Mesenchymal stem cell (in vitro differentiated cells and primary cell): ENCODE results near the gene SORCS3.

ENCODE experiments used
- DNase-seq: peaks from one replicate; pipeline ENCODE4 v3.0.0-alpha.2; 2013
- H2AFZ ChIP-seq: one replicate; pipeline ENCODE4 v1.6.1; 2013; ENCODE audit warnings: low read depth, mild to moderate bottlenecking, control low read depth, inconsistent platforms, low read length, moderate library complexity
- H2AK5ac ChIP-seq: 2 replicates; pipeline ENCODE4 v1.6.1; 2013; ENCODE audit warnings: low read length, moderate library complexity, mild to moderate bottlenecking, inconsistent platforms; ENCODE audit not compliant: severe bottlenecking
- H2BK120ac ChIP-seq: one replicate; pipeline ENCODE4 v1.6.1; 2013; ENCODE audit warnings: low read depth, mild to moderate bottlenecking, inconsistent platforms, low read length, moderate library complexity
- H2BK12ac ChIP-seq, 2 experiments: one replicate each; pipeline ENCODE4 v1.6.1; 2013; ENCODE audit warnings: inconsistent platforms in 2 of 2, low read length in 2 of 2, mild to moderate bottlenecking in 2 of 2, moderate library complexity in 2 of 2, control low read depth in 1 of 2
- H2BK15ac ChIP-seq: one replicate; pipeline ENCODE4 v1.6.1; 2013; ENCODE audit warnings: mild to moderate bottlenecking, low read depth, inconsistent platforms; ENCODE audit not compliant: poor library complexity, severe bottlenecking
- H2BK5ac ChIP-seq: 2 replicates; pipeline ENCODE4 v1.6.1; 2013; ENCODE audit warnings: low read depth, mild to moderate bottlenecking, low read length, control low read depth, inconsistent platforms; ENCODE audit not compliant: poor library complexity, severe bottlenecking
- H3K14ac ChIP-seq, 2 experiments: one replicate each; pipeline ENCODE4 v1.6.1; 2013; ENCODE audit warnings: inconsistent platforms in 2 of 2, low read length in 2 of 2, control low read depth in 1 of 2, mild to moderate bottlenecking in 1 of 2, moderate library complexity in 1 of 2
- H3K18ac ChIP-seq, 2 experiments: one replicate each; pipeline ENCODE4 v1.6.1; 2013; ENCODE audit warnings: inconsistent platforms in 2 of 2, low read length in 2 of 2, control low read depth in 1 of 2, low read depth in 1 of 2, mild to moderate bottlenecking in 1 of 2
- H3K23ac ChIP-seq, 2 experiments: one replicate each; pipeline ENCODE4 v1.6.1; 2013; ENCODE audit warnings: inconsistent platforms in 2 of 2, low read length in 2 of 2, mild to moderate bottlenecking in 2 of 2, moderate library complexity in 2 of 2, control low read depth in 1 of 2
- H3K27ac ChIP-seq: 2 replicates; pipeline ENCODE4 v1.5.1; 2013; ENCODE audit warnings: mild to moderate bottlenecking, moderate library complexity, low read length, control low read depth, inconsistent platforms; ENCODE audit not compliant: poor library complexity, severe bottlenecking
- H3K27me3 ChIP-seq, 2 experiments: 2 replicates each; pipeline versions ENCODE4 v1.6.1 to v1.7.0; 2013; ENCODE audit warnings: low read length in 2 of 2, mild to moderate bottlenecking in 2 of 2, moderate library complexity in 2 of 2, control low read depth in 1 of 2, inconsistent platforms in 1 of 2; ENCODE audit not compliant: control insufficient read depth in 1 of 2, insufficient read depth in 1 of 2
- H3K36me3 ChIP-seq, 2 experiments: 2 replicates each; pipeline versions ENCODE4 v1.6.1 to v1.7.0; 2013; ENCODE audit warnings: low read length in 2 of 2, control low read depth in 1 of 2, inconsistent platforms in 1 of 2, low read depth in 1 of 2, mild to moderate bottlenecking in 1 of 2; ENCODE audit not compliant: insufficient read depth in 2 of 2, control insufficient read depth in 1 of 2
- H3K4ac ChIP-seq, 2 experiments: one replicate each; pipeline ENCODE4 v1.6.1; 2013; ENCODE audit warnings: inconsistent platforms in 2 of 2, low read length in 2 of 2, mild to moderate bottlenecking in 2 of 2, moderate library complexity in 2 of 2, control low read depth in 1 of 2, low read depth in 1 of 2
- H3K4me1 ChIP-seq: 2 replicates; pipeline ENCODE4 v1.6.1; 2013; ENCODE audit warnings: low read depth, low read length, control low read depth; ENCODE audit not compliant: control insufficient read depth, insufficient read depth
- H3K4me2 ChIP-seq: 2 replicates; pipeline ENCODE4 v1.6.1; 2013; ENCODE audit warnings: low read length, mild to moderate bottlenecking, inconsistent platforms; ENCODE audit not compliant: poor library complexity, severe bottlenecking
- H3K4me3 ChIP-seq, 2 experiments: 2 replicates each; pipeline versions ENCODE4 v1.5.1 to v1.7.0; 2013; ENCODE audit warnings: low read length in 2 of 2, mild to moderate bottlenecking in 2 of 2, control low read depth in 1 of 2, low read depth in 1 of 2; ENCODE audit not compliant: insufficient read depth in 1 of 2
- H3K79me1 ChIP-seq: replicated peaks from 2 replicates; pipeline ENCODE4 v1.6.1; 2013; ENCODE audit warnings: mild to moderate bottlenecking, control low read depth, low read length, inconsistent platforms; ENCODE audit not compliant: poor library complexity, severe bottlenecking
- H3K9ac ChIP-seq: 2 replicates; pipeline ENCODE4 v1.7.0; 2013; ENCODE audit warnings: mild to moderate bottlenecking, low read length, moderate library complexity
- H3K9me3 ChIP-seq: 2 replicates; pipeline ENCODE4 v1.7.0; 2013; ENCODE audit warnings: mild to moderate bottlenecking, low read length; ENCODE audit not compliant: control insufficient read depth
- H4K8ac ChIP-seq: one replicate; pipeline ENCODE4 v1.6.1; 2013; ENCODE audit warnings: inconsistent platforms, mild to moderate bottlenecking, low read length, moderate library complexity
- H4K91ac ChIP-seq: one replicate; pipeline ENCODE4 v1.6.1; 2013; ENCODE audit warnings: mild to moderate bottlenecking, low read length, inconsistent platforms
- WGBS: methylation state at CpG from one replicate; pipeline ENCODE4 v1.1.7; 2013; ENCODE audit warnings: mixed read lengths; 5-methylcytosine and 5-hydroxymethylcytosine counted together

SORCS3 gene

GRCh38 chr10:105073999-105074398 lies 432.9 kb downstream of the SORCS3 start:
- H3K4ac ChIP-seq, result no peak overlapping the region
- H4K8ac ChIP-seq, result no peak overlapping the region
- H4K91ac ChIP-seq, result no peak overlapping the region
- no peak overlapping the region for H2AFZ ChIP-seq
- no peak overlapping the region for H3K18ac ChIP-seq
- no peak overlapping the region for H3K4me2 ChIP-seq
- no peaks in the 10 kb centered on the region for H3K9me3 ChIP-seq
- H2BK15ac ChIP-seq, result no peak overlapping the region
- no peaks in the 10 kb centered on the region for H3K36me3 ChIP-seq
- no peak overlapping the region for H3K4me3 ChIP-seq
- H2BK12ac ChIP-seq, result no peak overlapping the region
- H2AK5ac ChIP-seq, result no peak overlapping the region
- no peak overlapping the region for H2BK120ac ChIP-seq
- no peaks in the 10 kb centered on the region for H3K79me1 ChIP-seq
- H3K4me1 ChIP-seq, result no peaks in the 10 kb centered on the region
- H3K27ac ChIP-seq, result no peak overlapping the region
- no peak overlapping the region for H3K23ac ChIP-seq
- no peak overlapping the region for H3K9ac ChIP-seq
- no peak overlapping the region for H2BK5ac ChIP-seq
- no peak for DNase-seq
- H3K27me3 ChIP-seq, result no peaks in the 10 kb centered on the region
- H3K14ac ChIP-seq, result no peak overlapping the region
- WGBS, result 82% methylated on average over 4 of the region's 4 CpGs

GRCh38 chr10:105075031-105075430 lies 433.9 kb downstream of the SORCS3 start:
- 50% methylated on average over 1 of the region's 1 CpG for WGBS

GRCh38 chr10:105085980-105086379 lies 444.9 kb downstream of the SORCS3 start:
- 45% methylated on average over 1 of the region's 2 CpGs for whole genome bisulfite sequencing
- no peak overlapping the region for H2BK15ac ChIP-seq
- no peak overlapping the region for H3K4ac ChIP-seq
- H2BK5ac ChIP-seq, result no peak overlapping the region
- no peak overlapping the region for H2AK5ac ChIP-seq
- H3K23ac ChIP-seq, result no peak overlapping the region
- no peak overlapping the region for H3K4me2 ChIP-seq
- no peaks in the 10 kb centered on the region for H3K79me1 ChIP-seq
- H4K8ac ChIP-seq, result no peak overlapping the region
- H3K18ac ChIP-seq, result no peak overlapping the region
- no peak overlapping the region for H3K27ac ChIP-seq
- no peak overlapping the region for H2BK120ac ChIP-seq
- H3K14ac ChIP-seq, result no peak overlapping the region
- no peak overlapping the region for H2AFZ ChIP-seq
- H2BK12ac ChIP-seq, result no peak overlapping the region
- H3K9ac ChIP-seq, result no peak overlapping the region
- no peak for DNase-seq
- no peak overlapping the region for H3K4me3 ChIP-seq
- H3K36me3 ChIP-seq, result no peaks in the 10 kb centered on the region
- H4K91ac ChIP-seq, result no peak overlapping the region
- no peaks in the 10 kb centered on the region for H3K9me3 ChIP-seq
- H3K4me1 ChIP-seq, result no peaks in the 10 kb centered on the region
- H3K27me3 ChIP-seq, result no peaks in the 10 kb centered on the region

More at GRCh38 chr10:105075031-105075430, 433.9 kb downstream of the SORCS3 start:
- H2AK5ac ChIP-seq, result no peak overlapping the region
- H3K4me1 ChIP-seq, result no peaks in the 10 kb centered on the region
- H2BK5ac ChIP-seq, result no peak overlapping the region
- H3K27ac ChIP-seq, result no peak overlapping the region
- no peak overlapping the region for H3K18ac ChIP-seq
- no peak overlapping the region for H2BK12ac ChIP-seq
- H3K9me3 ChIP-seq, result no peaks in the 10 kb centered on the region
- no peak for DNase-seq
- no peak overlapping the region for H2BK15ac ChIP-seq
- no peak overlapping the region for H3K23ac ChIP-seq
- H3K4me2 ChIP-seq, result no peak overlapping the region
- H3K79me1 ChIP-seq, result no peaks in the 10 kb centered on the region
- H3K27me3 ChIP-seq, result no peaks in the 10 kb centered on the region
- H3K4ac ChIP-seq, result no peak overlapping the region
- H3K4me3 ChIP-seq, result no peak overlapping the region
- no peak overlapping the region for H3K9ac ChIP-seq
- H4K91ac ChIP-seq, result no peak overlapping the region
- no peak overlapping the region for H2BK120ac ChIP-seq
- no peak overlapping the region for H3K14ac ChIP-seq
- no peak overlapping the region for H4K8ac ChIP-seq
- H2AFZ ChIP-seq, result no peak overlapping the region
- no peaks in the 10 kb centered on the region for H3K36me3 ChIP-seq

GRCh38 chr10:105094048-105094447 lies 453.0 kb downstream of the SORCS3 start:
- no CpG with 5 or more reads among the region's 1 CpG for WGBS
- Histone ChIP-seq H3K4me1 (no peaks in the 10 kb centered on the region), H3K9ac (no peak overlapping the region), H2BK5ac (no peak overlapping the region), H4K91ac (no peak overlapping the region), H3K36me3 (no peaks in the 10 kb centered on the region), H2AK5ac (no peak overlapping the region), H3K4me3 (no peak overlapping the region), H3K4me2 (no peak overlapping the region), H3K4ac (no peak overlapping the region), H3K18ac (no peak overlapping the region), H3K14ac (no peak overlapping the region), H3K9me3 (no peaks in the 10 kb centered on the region), H2AFZ (no peak overlapping the region), H2BK15ac (no peak overlapping the region), H3K23ac (no peak overlapping the region), H2BK12ac (no peak overlapping the region), H4K8ac (no peak overlapping the region), H3K79me1 (no peaks in the 10 kb centered on the region), H2BK120ac (no peak overlapping the region), H3K27ac (no peak overlapping the region), H3K27me3 (no peaks in the 10 kb centered on the region)
- DNase-seq, result no peak
